Liver (tissue), 9 donors: ENCODE data around the gene CELF1. TPM values are rescaled to one million over a fixed set of nuclear protein-coding genes. Genes with fewer than 3 reads are reported as not detected.
A peak's percentile ranks its signal among the peaks of the same experiment; 100 is the strongest.

Experiments
- DNase-seq: peaks from one replicate; pipeline ENCODE4 v3.0.0-alpha.2; 2017; ENCODE audit warnings: low spot score
- H3K27ac ChIP-seq, 2 donors: one replicate each; pipeline ENCODE4 v1.7.0; 2013; ENCODE audit warnings: inconsistent platforms in 2 of 2, low read length in 2 of 2, control low read depth in 1 of 2, low read depth in 1 of 2, mild to moderate bottlenecking in 1 of 2
- H3K27me3 ChIP-seq, 4 donors: one replicate each; pipeline versions ENCODE4 v1.6.1 to v1.7.0; 2013; ENCODE audit warnings: low read length in 3 of 4, inconsistent platforms in 1 of 4, mild to moderate bottlenecking in 1 of 4, moderate library complexity in 1 of 4; ENCODE audit not compliant: control insufficient read depth in 4 of 4, insufficient read depth in 4 of 4
- H3K36me3 ChIP-seq, 4 donors: one replicate each; pipeline versions ENCODE4 v1.6.1 to v1.7.0; 2013; ENCODE audit warnings: low read length in 3 of 4, mild to moderate bottlenecking in 3 of 4, low read depth in 1 of 4, moderate library complexity in 1 of 4; ENCODE audit not compliant: control insufficient read depth in 4 of 4, insufficient read depth in 3 of 4
- H3K4me1 ChIP-seq, 4 donors: one replicate each; pipeline versions ENCODE4 v1.6.1 to v1.7.0; 2013; ENCODE audit warnings: low read length in 3 of 4, mild to moderate bottlenecking in 3 of 4, moderate library complexity in 1 of 4; ENCODE audit not compliant: control insufficient read depth in 4 of 4, insufficient read depth in 4 of 4
- H3K4me3 ChIP-seq, 3 donors: one replicate each; pipeline versions ENCODE4 v1.6.1 to v1.7.0; 2013; ENCODE audit warnings: low read length in 3 of 3, control low read depth in 1 of 3, low read depth in 1 of 3, mild to moderate bottlenecking in 1 of 3
- H3K9ac ChIP-seq, 2 donors: one replicate each; pipeline ENCODE4 v1.7.0; 2013; ENCODE audit warnings: low read length in 2 of 2, mild to moderate bottlenecking in 2 of 2, moderate library complexity in 2 of 2, control low read depth in 1 of 2, low read depth in 1 of 2
- H3K9me3 ChIP-seq, 4 donors: one replicate each; pipeline versions ENCODE4 v1.6.1 to v1.7.0; 2013; ENCODE audit warnings: low read length in 3 of 4; ENCODE audit not compliant: control insufficient read depth in 4 of 4
- EGR1 ChIP-seq, 2 donors: IDR thresholded peaks; 2 replicates each; pipeline ENCODE4 v1.6.1; 2016 to 2018; ENCODE audit warnings: antibody characterized with exemption in 2 of 2, low read depth in 2 of 2
- FOXA1 ChIP-seq: IDR thresholded peaks from 2 replicates; pipeline ENCODE4 v1.6.1; 2016; ENCODE audit warnings: antibody characterized with exemption
- FOXA2 ChIP-seq: IDR thresholded peaks from 2 replicates; pipeline ENCODE4 v1.6.1; 2016; ENCODE audit warnings: antibody characterized with exemption
- HNF4A ChIP-seq, 2 donors: conservative IDR thresholded peaks; 2 replicates each; pipeline ENCODE4 v1.6.1; 2016; ENCODE audit warnings: antibody characterized with exemption in 2 of 2, mild to moderate bottlenecking in 2 of 2
- HNF4G ChIP-seq: IDR thresholded peaks from 2 replicates; pipeline ENCODE4 v1.6.1; 2016; ENCODE audit warnings: antibody characterized with exemption
- JUND ChIP-seq, 2 donors: IDR thresholded peaks; 2 replicates each; pipeline ENCODE4 v1.6.1; 2016; ENCODE audit warnings: antibody characterized with exemption in 2 of 2
- NR2F2 ChIP-seq: IDR thresholded peaks from 2 replicates; pipeline ENCODE4 v1.6.1; 2016; ENCODE audit warnings: antibody characterized with exemption
- RXRA ChIP-seq, 2 donors: IDR thresholded peaks; 2 replicates each; pipeline ENCODE4 v1.6.1; 2017 to 2018; ENCODE audit warnings: antibody characterized with exemption in 2 of 2, mild to moderate bottlenecking in 1 of 2
- SP1 ChIP-seq: IDR thresholded peaks from 2 replicates; pipeline ENCODE4 v1.6.1; 2018; ENCODE audit warnings: antibody characterized with exemption, mild to moderate bottlenecking
- TAF1 ChIP-seq: conservative IDR thresholded peaks from 2 replicates; pipeline ENCODE4 v1.6.1; 2016; ENCODE audit warnings: antibody characterized with exemption, mild to moderate bottlenecking
- YY1 ChIP-seq: IDR thresholded peaks from 2 replicates; pipeline ENCODE4 v1.6.1; 2016; ENCODE audit warnings: antibody characterized with exemption, mild to moderate bottlenecking
- WGBS: extraction: QIAGEN DNeasy Blood & Tissue Kit; methylation state at CpG from one replicate; pipeline ENCODE4 v1.1.7; 2013; 5-methylcytosine and 5-hydroxymethylcytosine counted together
- polyA plus RNA-seq, 2 donors: library from polyadenylated mRNA; stranded (reverse) in 1 of 2; unstranded in 1 of 2; fragments of 200-250 nt in 1 of 2; fragments of >200 nt in 1 of 2; fragmentation: Nextera tagmentation in 1 of 2; extraction: Ambion mirVana in 1 of 2; gene quantifications; one replicate each; pipeline versions ENCODE4 v1.2.1 to v1.2.3, GENCODE V29; 2013 to 2015
- total RNA-seq, 2 donors: library from RNA; depleted of rRNA; stranded (reverse); fragments of >200 nt; gene quantifications; one replicate each; pipeline ENCODE4 v1.2.3, GENCODE V29; 2014
- TF ChIP-seq, protein P1 (sequence below): IDR thresholded peaks from 2 replicates; pipeline ENCODE4 v1.6.1; 2016; ENCODE audit warnings: antibody characterized with exemption
- TF ChIP-seq, protein P2 (sequence below): fragments of 150-350 bp; IDR thresholded peaks from 2 replicates; pipeline ENCODE4 v1.5.1; 2017; ENCODE audit warnings: improper control_type of control experiment, low read depth, low read length; ENCODE audit not compliant: missing input control
- TF ChIP-seq, protein P3 (sequence below): IDR thresholded peaks from 2 replicates; pipeline ENCODE4 v1.6.1; 2016; ENCODE audit warnings: antibody characterized with exemption
- donor health status: healthy.
- donor health status: healthy.
- donor health status: healthy.
- donor health status: healthy.
- donor health status: healthy.

CELF1 gene
- total and polyA plus RNA-seq, 4 donors, result 23.5 to 139 (median 60.3) TPM

DNA sequence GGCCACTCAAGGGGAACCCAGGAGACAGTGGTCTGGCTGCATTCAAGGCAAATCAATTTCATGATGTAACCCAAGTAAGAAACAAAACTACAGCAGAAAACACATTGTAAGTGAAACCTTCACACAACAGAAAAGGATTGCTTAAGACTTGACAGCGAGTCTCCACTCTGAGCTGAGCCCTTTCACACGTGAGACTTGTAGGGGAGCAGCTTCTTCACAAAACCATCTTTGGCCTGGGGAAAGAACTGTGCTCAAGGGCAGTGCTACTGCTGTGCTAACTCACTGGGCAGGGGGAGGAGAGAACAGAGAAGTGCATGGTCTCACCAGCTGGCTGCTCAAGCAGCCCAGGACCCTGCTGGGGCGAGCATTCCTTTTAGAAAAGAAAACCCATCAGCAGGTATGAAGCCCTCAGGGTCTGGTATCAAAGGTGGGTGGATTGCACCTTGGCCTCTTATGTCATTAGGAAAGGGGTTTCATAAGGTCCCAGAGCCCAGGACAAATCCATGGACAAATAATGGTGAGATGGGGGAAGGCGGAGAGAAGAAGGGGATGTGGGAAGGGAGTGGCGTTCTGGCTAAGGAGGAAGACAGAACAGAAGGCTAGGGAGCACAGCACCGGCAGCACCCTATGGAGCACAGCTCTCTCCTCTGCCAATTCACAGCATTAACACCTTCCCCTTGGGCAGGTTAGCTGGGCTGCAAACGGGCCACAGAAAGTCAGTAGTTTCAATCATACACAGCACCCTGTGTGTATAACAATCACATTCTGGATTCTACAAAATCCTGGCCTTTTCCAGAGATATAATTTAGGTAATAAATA, 83.4 kb downstream of the CELF1 start:
- H3K9ac ChIP-seq, result no peak overlapping the region
- H3K9me3 ChIP-seq, result no peaks in the 10 kb centered on the region
- H3K36me3 ChIP-seq, result peaks cover 10 to 48% (median 46%) of the 10 kb centered on the region in 4 donors
- TF ChIP-seq, protein P1, sequence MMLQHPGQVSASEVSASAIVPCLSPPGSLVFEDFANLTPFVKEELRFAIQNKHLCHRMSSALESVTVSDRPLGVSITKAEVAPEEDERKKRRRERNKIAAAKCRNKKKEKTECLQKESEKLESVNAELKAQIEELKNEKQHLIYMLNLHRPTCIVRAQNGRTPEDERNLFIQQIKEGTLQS, result no peak
- TF ChIP-seq EGR1 (IDR thresholded peaks at IDR 0.05; ENCODE audit: low read depth in 2 of 2) (no peak), TAF1 (no peak), HNF4G (no peak), RXRA (IDR thresholded peaks at IDR 0.05) (peak in 1 of 2 donors; percentile 21), FOXA2 (no peak), HNF4A (conservative IDR thresholded peaks at IDR 0.05) (peak; percentile 47 to 60), NR2F2 (no peak), SP1 (peak; percentile 14)
- TF ChIP-seq, protein P2, sequence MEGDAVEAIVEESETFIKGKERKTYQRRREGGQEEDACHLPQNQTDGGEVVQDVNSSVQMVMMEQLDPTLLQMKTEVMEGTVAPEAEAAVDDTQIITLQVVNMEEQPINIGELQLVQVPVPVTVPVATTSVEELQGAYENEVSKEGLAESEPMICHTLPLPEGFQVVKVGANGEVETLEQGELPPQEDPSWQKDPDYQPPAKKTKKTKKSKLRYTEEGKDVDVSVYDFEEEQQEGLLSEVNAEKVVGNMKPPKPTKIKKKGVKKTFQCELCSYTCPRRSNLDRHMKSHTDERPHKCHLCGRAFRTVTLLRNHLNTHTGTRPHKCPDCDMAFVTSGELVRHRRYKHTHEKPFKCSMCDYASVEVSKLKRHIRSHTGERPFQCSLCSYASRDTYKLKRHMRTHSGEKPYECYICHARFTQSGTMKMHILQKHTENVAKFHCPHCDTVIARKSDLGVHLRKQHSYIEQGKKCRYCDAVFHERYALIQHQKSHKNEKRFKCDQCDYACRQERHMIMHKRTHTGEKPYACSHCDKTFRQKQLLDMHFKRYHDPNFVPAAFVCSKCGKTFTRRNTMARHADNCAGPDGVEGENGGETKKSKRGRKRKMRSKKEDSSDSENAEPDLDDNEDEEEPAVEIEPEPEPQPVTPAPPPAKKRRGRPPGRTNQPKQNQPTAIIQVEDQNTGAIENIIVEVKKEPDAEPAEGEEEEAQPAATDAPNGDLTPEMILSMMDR, result no peak
- TF ChIP-seq, protein P3, sequence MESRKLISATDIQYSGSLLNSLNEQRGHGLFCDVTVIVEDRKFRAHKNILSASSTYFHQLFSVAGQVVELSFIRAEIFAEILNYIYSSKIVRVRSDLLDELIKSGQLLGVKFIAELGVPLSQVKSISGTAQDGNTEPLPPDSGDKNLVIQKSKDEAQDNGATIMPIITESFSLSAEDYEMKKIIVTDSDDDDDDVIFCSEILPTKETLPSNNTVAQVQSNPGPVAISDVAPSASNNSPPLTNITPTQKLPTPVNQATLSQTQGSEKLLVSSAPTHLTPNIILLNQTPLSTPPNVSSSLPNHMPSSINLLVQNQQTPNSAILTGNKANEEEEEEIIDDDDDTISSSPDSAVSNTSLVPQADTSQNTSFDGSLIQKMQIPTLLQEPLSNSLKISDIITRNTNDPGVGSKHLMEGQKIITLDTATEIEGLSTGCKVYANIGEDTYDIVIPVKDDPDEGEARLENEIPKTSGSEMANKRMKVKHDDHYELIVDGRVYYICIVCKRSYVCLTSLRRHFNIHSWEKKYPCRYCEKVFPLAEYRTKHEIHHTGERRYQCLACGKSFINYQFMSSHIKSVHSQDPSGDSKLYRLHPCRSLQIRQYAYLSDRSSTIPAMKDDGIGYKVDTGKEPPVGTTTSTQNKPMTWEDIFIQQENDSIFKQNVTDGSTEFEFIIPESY, result no peak
- 86% methylated on average over 7 of the region's 7 CpGs for WGBS
- H3K27ac ChIP-seq, result peak overlapping the region in 1 of 2 donors; percentile 57
- no peak overlapping the region for H3K4me3 ChIP-seq
- H3K27me3 ChIP-seq, result no peaks in the 10 kb centered on the region
- DNase-seq, result no peak
- peaks cover 9 to 58% (median 48%) of the 10 kb centered on the region in 4 donors for H3K4me1 ChIP-seq

DNA sequence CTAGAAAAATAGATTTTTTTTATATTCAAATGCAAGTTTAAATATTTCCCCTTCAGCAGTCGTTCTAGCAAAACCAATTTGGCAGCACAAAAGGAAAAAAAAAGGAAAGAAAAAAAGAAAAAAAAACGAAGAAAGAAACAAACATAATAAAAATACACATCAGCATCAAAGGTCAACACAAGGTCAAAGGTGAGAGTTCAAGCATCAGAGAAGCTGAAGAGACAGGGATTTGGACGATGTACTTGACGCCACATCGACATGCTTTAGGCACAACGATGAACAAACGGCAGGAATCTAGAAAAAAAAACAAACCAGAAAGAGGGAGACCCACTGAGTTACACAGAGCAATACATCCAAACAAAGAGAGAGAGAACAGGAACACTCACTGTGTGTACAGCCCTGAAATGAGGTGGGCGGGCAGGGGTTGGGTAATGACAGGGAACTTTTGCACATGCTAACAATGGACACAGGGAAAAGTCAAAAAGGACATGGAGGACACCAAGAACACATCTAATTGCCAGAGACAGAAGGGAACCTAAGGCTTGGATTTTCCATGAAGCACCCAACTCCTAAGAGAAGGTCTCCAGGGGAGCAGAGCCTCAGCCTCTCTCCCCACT, 84.2 kb downstream of the CELF1 start:
- WGBS, result 42% methylated on average over 8 of the region's 8 CpGs
- H3K27ac ChIP-seq, result no peak overlapping the region

More for the DNA sequence above, 84.2 kb downstream of the CELF1 start:
- H3K9me3 ChIP-seq, result no peaks in the 10 kb centered on the region
- H3K9ac ChIP-seq, result no peak overlapping the region
- H3K4me3 ChIP-seq, result no peak overlapping the region
- TF ChIP-seq SP1 (peak; percentile 8), YY1 (peak; percentile 56), NR2F2 (peak; percentile 92), JUND (IDR thresholded peaks at IDR 0.05) (no peak), HNF4A (conservative IDR thresholded peaks at IDR 0.05) (peak; percentile 21 to 34), FOXA1 (no peak), EGR1 (IDR thresholded peaks at IDR 0.05; ENCODE audit: low read depth in 2 of 2) (peak in 1 of 2 donors; percentile 14), RXRA (IDR thresholded peaks at IDR 0.05) (peak; percentile 41 to 71)
- TF ChIP-seq, protein P1, result no peak
- DNase-seq, result no peak
- peaks cover 9 to 58% (median 48%) of the 10 kb centered on the region in 4 donors for H3K4me1 ChIP-seq
- peaks cover 9 to 41% (median 40%) of the 10 kb centered on the region in 4 donors for H3K36me3 ChIP-seq
- H3K27me3 ChIP-seq, result no peaks in the 10 kb centered on the region
